Measurements from ENCODE around the gene MYO9B.

The MYO9B gene

DNA sequence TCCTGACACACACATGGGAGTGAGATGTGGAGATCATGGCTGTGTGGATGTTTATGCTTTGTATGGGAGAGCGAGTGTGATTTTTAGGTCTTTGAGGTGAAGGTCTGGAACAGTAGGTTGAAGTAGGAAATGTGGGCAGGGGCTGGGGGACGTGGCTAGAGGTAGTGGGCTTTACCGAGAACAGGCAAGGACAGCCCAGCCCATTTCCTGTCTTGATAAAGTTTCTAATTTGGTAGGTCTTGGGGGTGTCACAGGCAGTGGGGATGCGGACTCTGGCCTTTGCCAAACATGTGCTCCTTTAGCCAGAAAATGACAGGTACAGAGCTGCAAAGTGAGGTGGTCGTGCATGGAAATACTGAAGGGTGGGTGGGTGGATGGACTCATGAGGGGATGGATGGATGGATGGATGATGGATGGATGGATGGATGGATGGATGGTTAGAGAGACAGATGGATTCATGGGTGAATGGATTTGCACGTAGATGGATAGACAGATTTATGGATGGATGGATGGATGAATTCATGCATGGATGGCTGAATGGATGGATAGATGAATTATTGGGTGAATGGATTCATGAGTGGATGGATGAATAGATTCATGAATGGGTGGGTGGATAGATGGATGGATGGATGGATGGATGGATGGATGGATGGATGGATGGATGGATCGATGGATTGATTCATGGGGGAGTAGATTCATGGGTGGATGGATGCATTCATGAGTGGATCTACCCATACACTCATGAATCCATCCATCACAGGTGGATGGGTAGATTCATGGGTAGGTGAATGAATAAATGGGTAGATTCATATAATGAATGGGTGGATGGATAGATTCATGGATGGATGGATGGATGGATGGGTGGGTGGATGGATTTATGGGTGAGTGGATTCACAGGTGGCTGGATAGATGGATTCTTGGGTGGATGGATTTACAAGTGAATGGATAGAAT lies 70.2 kb downstream of the MYO9B start:
- H3K4me3 ChIP-seq (replicated peaks; ENCODE audit: low read depth, low read length) = no peak overlapping the region
- TF ChIP-seq, protein P1, sequence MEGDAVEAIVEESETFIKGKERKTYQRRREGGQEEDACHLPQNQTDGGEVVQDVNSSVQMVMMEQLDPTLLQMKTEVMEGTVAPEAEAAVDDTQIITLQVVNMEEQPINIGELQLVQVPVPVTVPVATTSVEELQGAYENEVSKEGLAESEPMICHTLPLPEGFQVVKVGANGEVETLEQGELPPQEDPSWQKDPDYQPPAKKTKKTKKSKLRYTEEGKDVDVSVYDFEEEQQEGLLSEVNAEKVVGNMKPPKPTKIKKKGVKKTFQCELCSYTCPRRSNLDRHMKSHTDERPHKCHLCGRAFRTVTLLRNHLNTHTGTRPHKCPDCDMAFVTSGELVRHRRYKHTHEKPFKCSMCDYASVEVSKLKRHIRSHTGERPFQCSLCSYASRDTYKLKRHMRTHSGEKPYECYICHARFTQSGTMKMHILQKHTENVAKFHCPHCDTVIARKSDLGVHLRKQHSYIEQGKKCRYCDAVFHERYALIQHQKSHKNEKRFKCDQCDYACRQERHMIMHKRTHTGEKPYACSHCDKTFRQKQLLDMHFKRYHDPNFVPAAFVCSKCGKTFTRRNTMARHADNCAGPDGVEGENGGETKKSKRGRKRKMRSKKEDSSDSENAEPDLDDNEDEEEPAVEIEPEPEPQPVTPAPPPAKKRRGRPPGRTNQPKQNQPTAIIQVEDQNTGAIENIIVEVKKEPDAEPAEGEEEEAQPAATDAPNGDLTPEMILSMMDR (IDR thresholded peaks at IDR 0.05; ENCODE audit: low read depth, low read length, missing control alignments) = no peak
- no peak for DNase-seq (ENCODE audit: extremely low read depth, low read depth)

DNA sequence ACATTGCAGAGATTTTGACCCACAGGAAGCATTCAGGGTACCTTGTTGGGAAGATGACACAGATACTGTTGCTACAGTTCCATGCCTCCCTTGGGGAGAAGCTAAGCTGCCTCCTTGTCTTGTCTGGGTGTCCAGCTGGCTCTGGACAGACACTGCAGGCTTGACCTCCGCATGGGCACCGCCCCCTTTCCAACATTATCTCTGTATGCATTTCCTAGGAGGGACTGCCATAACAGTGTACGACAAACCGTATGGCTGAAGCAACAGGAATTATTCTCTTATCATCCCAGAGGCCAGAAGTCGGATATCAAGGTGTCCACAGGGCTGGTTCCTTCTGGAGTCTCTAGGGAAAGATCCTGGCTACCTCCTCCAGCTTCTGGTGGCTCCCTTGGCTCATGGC lies 72.6 kb downstream of the MYO9B start:
- TF ChIP-seq, protein P1 (IDR thresholded peaks at IDR 0.05; ENCODE audit: low read depth, low read length, missing control alignments) = no peak
- H3K4me3 ChIP-seq (replicated peaks; ENCODE audit: low read depth, low read length) = no peak overlapping the region

DNA sequence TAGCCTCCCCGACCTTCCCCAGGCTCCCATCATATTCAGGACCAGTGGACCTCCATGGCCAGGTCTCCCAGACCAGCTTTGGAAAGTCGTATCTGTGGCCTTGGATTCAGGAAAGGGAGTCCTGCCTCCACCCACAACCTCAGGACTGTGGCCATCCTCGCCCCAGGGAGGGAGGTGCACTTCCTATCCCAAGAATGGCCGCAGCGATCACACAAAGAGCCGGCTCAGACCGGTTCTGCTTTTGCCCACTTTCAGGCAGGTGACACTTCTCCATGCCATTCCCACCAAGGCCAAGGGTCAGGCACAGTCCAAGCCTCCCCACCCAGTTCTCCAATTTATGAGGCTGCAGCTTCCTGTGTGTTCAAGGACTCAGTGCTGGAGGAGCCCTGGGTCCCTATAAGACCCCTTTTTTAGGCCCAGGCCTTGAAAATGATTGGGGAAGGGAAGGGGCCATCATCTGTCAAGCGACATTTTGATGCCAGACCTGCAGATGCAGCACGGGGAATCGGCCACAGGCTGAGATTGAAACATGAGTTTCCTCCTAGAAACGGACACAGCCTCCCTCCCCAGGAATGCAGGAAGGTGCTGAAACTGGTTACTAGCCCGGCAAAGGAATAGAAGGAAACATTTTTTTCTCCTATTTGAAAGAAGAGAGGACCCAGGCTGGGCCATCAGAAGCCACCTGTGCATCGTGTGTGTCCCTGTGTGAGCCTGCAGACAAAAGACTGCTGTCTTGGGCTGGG lies 74.0 kb downstream of the MYO9B start:
- DNase-seq (ENCODE audit: extremely low read depth, low read depth) = no peak
- TF ChIP-seq, protein P1 (IDR thresholded peaks at IDR 0.05; ENCODE audit: low read depth, low read length, missing control alignments) = no peak
- H3K4me3 ChIP-seq (replicated peaks; ENCODE audit: low read depth, low read length) = no peak overlapping the region

More for the DNA sequence above, 72.6 kb downstream of the MYO9B start:
- no peak for DNase-seq (ENCODE audit: extremely low read depth, low read depth)

DNA sequence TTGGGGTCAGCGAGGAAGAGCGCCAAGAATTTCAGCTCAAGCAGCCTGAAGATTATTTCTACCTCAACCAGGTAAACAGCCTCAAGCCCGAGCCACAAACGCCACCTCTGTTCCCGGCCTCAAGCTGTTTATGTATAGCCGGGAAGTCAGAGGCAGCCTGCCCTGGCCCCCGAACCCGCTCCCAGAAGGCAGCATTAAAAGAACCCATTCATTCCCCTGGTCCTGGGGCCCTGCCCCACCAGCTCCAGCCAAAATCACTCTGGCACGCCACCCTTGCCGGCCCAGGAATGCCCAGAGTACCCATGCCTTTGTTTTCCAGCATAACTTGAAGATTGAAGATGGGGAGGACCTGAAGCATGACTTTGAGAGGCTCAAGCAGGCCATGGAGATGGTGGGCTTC lies 78.4 kb downstream of the MYO9B start:
- H3K4me3 ChIP-seq (replicated peaks; ENCODE audit: low read depth, low read length) = no peak overlapping the region
- TF ChIP-seq, protein P1 (IDR thresholded peaks at IDR 0.05; ENCODE audit: low read depth, low read length, missing control alignments) = no peak
- DNase-seq (ENCODE audit: extremely low read depth, low read depth) = no peak

DNA sequence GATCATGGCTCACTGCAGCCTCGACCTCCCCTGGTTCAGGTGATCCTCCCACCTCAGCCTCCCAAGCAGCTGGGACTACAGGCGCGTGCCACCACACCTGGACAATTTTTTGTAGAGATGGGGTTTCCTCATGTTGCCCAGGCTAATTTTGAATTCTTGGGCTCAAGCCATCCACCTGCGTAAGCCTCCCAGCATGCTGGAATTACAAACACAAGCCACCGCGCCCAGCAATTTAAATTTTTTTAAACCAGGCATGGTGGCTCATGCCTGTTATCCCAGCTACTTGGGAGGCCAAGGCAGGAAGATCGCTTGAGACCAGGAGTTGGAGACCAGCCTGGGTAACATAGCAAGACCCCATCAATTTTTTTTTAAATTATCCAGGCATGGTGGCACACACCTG lies 79.7 kb downstream of the MYO9B start:
- H3K4me3 ChIP-seq (replicated peaks; ENCODE audit: low read depth, low read length) = no peak overlapping the region
- TF ChIP-seq, protein P1 (IDR thresholded peaks at IDR 0.05; ENCODE audit: low read depth, low read length, missing control alignments) = no peak
- DNase-seq (ENCODE audit: extremely low read depth, low read depth) = no peak

DNA sequence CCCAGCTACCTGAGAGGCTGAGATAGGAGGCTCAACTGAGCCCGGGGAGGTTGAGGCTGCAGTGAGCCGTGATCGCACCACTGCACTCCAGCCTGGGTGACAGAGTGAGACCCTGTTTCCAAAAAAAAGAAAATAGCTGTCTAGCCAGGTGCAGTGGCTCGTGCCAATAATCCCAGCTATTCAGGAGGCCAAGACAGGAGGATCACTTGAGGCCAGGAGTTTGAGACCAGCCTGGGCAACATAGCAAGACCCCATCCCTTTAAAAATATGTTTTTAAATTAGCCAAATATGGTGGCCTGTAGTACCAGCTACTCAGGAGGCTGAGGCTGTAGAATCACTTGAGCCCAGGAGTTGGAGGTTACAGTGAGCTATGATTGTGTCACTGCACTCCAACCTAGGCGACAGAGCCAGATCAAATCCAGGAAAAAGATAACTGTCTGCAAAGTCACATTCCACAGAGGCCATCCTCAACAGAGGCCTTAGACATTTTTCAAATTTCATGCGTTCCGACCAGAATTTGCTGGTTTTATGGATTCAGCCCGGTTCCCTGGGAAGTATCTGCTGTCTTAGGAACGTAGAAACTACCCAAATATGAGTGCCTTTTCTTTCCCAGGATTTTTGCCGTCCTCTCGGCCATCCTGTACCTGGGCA lies 80.8 kb downstream of the MYO9B start:
- TF ChIP-seq, protein P1 (IDR thresholded peaks at IDR 0.05; ENCODE audit: low read depth, low read length, missing control alignments) = no peak
- H3K4me3 ChIP-seq (replicated peaks; ENCODE audit: low read depth, low read length) = no peak overlapping the region
- no peak for DNase-seq (ENCODE audit: extremely low read depth, low read depth)
